GM18873 (cell line): ENCODE measurements around the gene TMCO1.
"Not testable (repeated sequence)": the region's sequence is repeated elsewhere in the genome, so short reads cannot be mapped to it uniquely, and the experiment has no call there.

Source experiments
- ATAC-seq: cut with Tn5 transposase; IDR thresholded peaks from one replicate; pipeline ENCODE4 v1.9.1; 2021; ENCODE audit warnings: mild to moderate bottlenecking, moderate library complexity, moderate number of reproducible peaks; ENCODE audit not compliant: unreplicated experiment, low FRiP score

TMCO1 gene

GRCh38 chr1:165768513-165769394, at the start of gene TMCO1:
Gene TMCO1, minus strand, starts transcription at chr1:165768868. Its CDS starts 117 bp downstream, at chr1:165768751.
- peak; percentile 100 for ATAC-seq

- no peak for ATAC-seq
These were observed 48.3 kb upstream of the TMCO1 start for GRCh38 chr1:165816826-165817497.

GRCh38 chr1:165816157-165816556, 47.5 kb upstream of the TMCO1 start:
- ATAC-seq = no peak

- ATAC-seq = no peak
These were observed 47.1 kb upstream of the TMCO1 start for GRCh38 chr1:165815725-165816124.

GRCh38 chr1:165807613-165808012, 38.9 kb upstream of the TMCO1 start:
- no peak for ATAC-seq

- ATAC-seq = not testable (repeated sequence)
These were observed 35.8 kb upstream of the TMCO1 start for GRCh38 chr1:165804513-165804912.

GRCh38 chr1:165799387-165799786, 30.7 kb upstream of the TMCO1 start:
- no peak for ATAC-seq

GRCh38 chr1:165795894-165796293, 27.2 kb upstream of the TMCO1 start:
- no peak for ATAC-seq

- no peak for ATAC-seq
These were observed 25.3 kb upstream of the TMCO1 start for GRCh38 chr1:165793951-165794350.

GRCh38 chr1:165787741-165788140, 19.1 kb upstream of the TMCO1 start:
- ATAC-seq = no peak

GRCh38 chr1:165783519-165783918, 14.9 kb upstream of the TMCO1 start:
- not testable (repeated sequence) for ATAC-seq

- ATAC-seq = not testable (repeated sequence)
These were observed 9.5 kb upstream of the TMCO1 start for GRCh38 chr1:165778197-165778596.

- no peak for ATAC-seq
These were observed 4.8 kb upstream of the TMCO1 start for GRCh38 chr1:165773324-165773965.

- ATAC-seq = no peak
These were observed 4.1 kb upstream of the TMCO1 start for GRCh38 chr1:165772739-165773138.

GRCh38 chr1:165764277-165764676, 4.4 kb downstream of the TMCO1 start:
- no peak for ATAC-seq

- ATAC-seq = no peak
These were observed 5.2 kb downstream of the TMCO1 start for GRCh38 chr1:165763442-165763841.

GRCh38 chr1:165762725-165763124, 5.9 kb downstream of the TMCO1 start:
- ATAC-seq = no peak

GRCh38 chr1:165759095-165759494, 9.6 kb downstream of the TMCO1 start:
- no peak for ATAC-seq

- no peak for ATAC-seq
These were observed 13.2 kb downstream of the TMCO1 start for GRCh38 chr1:165755393-165756010.

- ATAC-seq = peak; percentile 84
These were observed 14.7 kb downstream of the TMCO1 start for GRCh38 chr1:165753934-165754333.

GRCh38 chr1:165748550-165748949, 20.1 kb downstream of the TMCO1 start:
- no peak for ATAC-seq
